WTC11 (cell line): ENCODE measurements around the gene FPGT. TPM values are rescaled to one million over a fixed set of nuclear protein-coding genes. Genes with fewer than 3 reads are reported as not detected.

Experiments
- ATAC-seq: fragments of 200-7000 bp; cut with Tn5 transposase; 2 replicates; pipeline ENCODE4 v1.10.0; 2021; ENCODE audit warnings: mild to moderate bottlenecking, moderate library complexity
- CTCF ChIA-PET: fragments of 300-600 bp; sonication (Branson Sonifier 250); formaldehyde crosslinking; loops from one replicate; lab custom pipeline; 2021; ENCODE audit warnings: antibody characterized with exemption; lab: Charles Lee
- POLR2A ChIA-PET: fragments of 350-600 bp; sonication (Branson Sonifier 250); formaldehyde crosslinking; loops from one replicate; lab custom pipeline; 2021; ENCODE audit warnings: antibody characterized with exemption; lab: Charles Lee
- DNase-seq: peaks from one replicate; pipeline ENCODE4 v3.0.0; 2021; ENCODE audit warnings: low spot score
- H3K27ac Mint-ChIP-seq: 2 replicates; pipeline ENCODE4 v1.8.0; 2021; ENCODE audit warnings: mixed read lengths
- H3K27me3 Mint-ChIP-seq: 2 replicates; pipeline ENCODE4 v1.8.0; 2021; ENCODE audit warnings: low read depth, mild to moderate bottlenecking, moderate library complexity, mixed read lengths
- H3K36me3 Mint-ChIP-seq: 2 replicates; pipeline ENCODE4 v1.8.0; 2021; ENCODE audit warnings: mixed read lengths
- H3K4me1 Mint-ChIP-seq: 2 replicates; pipeline ENCODE4 v1.8.0; 2022; ENCODE audit warnings: mixed read lengths
- H3K4me3 Mint-ChIP-seq: 2 replicates; pipeline ENCODE4 v1.8.0; 2021; ENCODE audit warnings: mild to moderate bottlenecking, moderate library complexity, mixed read lengths
- H3K9me3 Mint-ChIP-seq: 2 replicates; pipeline ENCODE4 v1.8.0; 2021; ENCODE audit warnings: mixed read lengths
- ATF1 ChIP-seq: sonication (generic); formaldehyde crosslinking; IDR thresholded peaks from 2 replicates; pipeline ENCODE4 v1.8.1; 2023; ENCODE audit warnings: mild to moderate bottlenecking, moderate library complexity, missing genetic modification reagents
- CTCF ChIP-seq: fragments of 200-600 bp; IDR thresholded peaks from 2 replicates; pipeline ENCODE4 v1.8.0; 2022; ENCODE audit warnings: antibody characterized with exemption
- ETV6 ChIP-seq: sonication (generic); formaldehyde crosslinking; IDR thresholded peaks from 2 replicates; pipeline ENCODE4 v1.8.1; 2022; ENCODE audit warnings: mild to moderate bottlenecking, missing genetic modification reagents
- FOXK1 ChIP-seq: sonication (generic); formaldehyde crosslinking; IDR thresholded peaks from 2 replicates; pipeline ENCODE4 v1.8.0; 2022; ENCODE audit warnings: mild to moderate bottlenecking, moderate library complexity, missing genetic modification reagents
- GABPB1 ChIP-seq: sonication (generic); formaldehyde crosslinking; IDR thresholded peaks from 2 replicates; pipeline ENCODE4 v1.8.1; 2023; ENCODE audit warnings: mild to moderate bottlenecking, missing genetic modification reagents
- GTF2I ChIP-seq: fragments of 250-450 bp; sonication (Bioruptor Pico); conservative IDR thresholded peaks from 2 replicates; pipeline ENCODE4 v1.4.0; 2021; ENCODE audit warnings: mild to moderate bottlenecking
- IRF2 ChIP-seq: sonication (generic); formaldehyde crosslinking; IDR thresholded peaks from 2 replicates; pipeline ENCODE4 v1.8.0; 2022; ENCODE audit warnings: low read depth, missing genetic modification reagents, borderline replicate concordance
- MXD4 ChIP-seq: fragments of 250-450 bp; sonication (Bioruptor Pico); IDR thresholded peaks from 2 replicates; pipeline ENCODE4 v1.8.0; 2021; ENCODE audit warnings: mild to moderate bottlenecking, moderate library complexity, borderline replicate concordance
- NFYB ChIP-seq: sonication (generic); formaldehyde crosslinking; conservative IDR thresholded peaks from 2 replicates; pipeline ENCODE4 v1.8.0; 2022; ENCODE audit warnings: low read depth, missing genetic modification reagents
- PRDM15 ChIP-seq: sonication (generic); formaldehyde crosslinking; IDR thresholded peaks from 2 replicates; pipeline ENCODE4 v1.8.0; 2022; ENCODE audit warnings: missing genetic modification reagents
- SMAD3 ChIP-seq: sonication (generic); formaldehyde crosslinking; IDR thresholded peaks from 2 replicates; pipeline ENCODE4 v1.8.0; 2022; ENCODE audit warnings: missing genetic modification reagents, mild to moderate bottlenecking, borderline replicate concordance
- SMAD4 ChIP-seq: sonication (generic); formaldehyde crosslinking; IDR thresholded peaks from 2 replicates; pipeline ENCODE4 v1.8.0; 2022; ENCODE audit warnings: mild to moderate bottlenecking, missing genetic modification reagents
- SOX15 ChIP-seq: fragments of 250-450 bp; sonication (Bioruptor Pico); IDR thresholded peaks from 2 replicates; pipeline ENCODE4 v1.9.0; 2021; ENCODE audit warnings: mild to moderate bottlenecking
- TCF7 ChIP-seq: sonication (generic); formaldehyde crosslinking; IDR thresholded peaks from 2 replicates; pipeline ENCODE4 v1.8.0; 2022; ENCODE audit warnings: mild to moderate bottlenecking, low read depth, missing genetic modification reagents, moderate library complexity
- TP53 ChIP-seq: sonication (generic); formaldehyde crosslinking; IDR thresholded peaks from 2 replicates; pipeline ENCODE4 v1.8.1; 2023; ENCODE audit warnings: mild to moderate bottlenecking, missing genetic modification reagents
- USF1 ChIP-seq: sonication (generic); formaldehyde crosslinking; IDR thresholded peaks from 2 replicates; pipeline ENCODE4 v1.8.0; 2022; ENCODE audit warnings: mild to moderate bottlenecking, missing genetic modification reagents
- ZMAT4 ChIP-seq: fragments of 250-450 bp; sonication (Bioruptor Pico); IDR thresholded peaks from 2 replicates; pipeline ENCODE4 v1.9.0; 2021; ENCODE audit warnings: mild to moderate bottlenecking
- ZNF121 ChIP-seq: sonication (generic); formaldehyde crosslinking; IDR thresholded peaks from 2 replicates; pipeline ENCODE4 v1.8.0; 2023; ENCODE audit warnings: missing genetic modification reagents
- ZNF138 ChIP-seq: sonication (generic); formaldehyde crosslinking; conservative IDR thresholded peaks from 2 replicates; pipeline ENCODE4 v1.8.1; 2022; ENCODE audit warnings: mild to moderate bottlenecking, moderate library complexity, missing genetic modification reagents
- ZNF423 ChIP-seq: fragments of 250-450 bp; sonication (Bioruptor Pico); IDR thresholded peaks from 2 replicates; pipeline ENCODE4 v2.1.2; 2022; ENCODE audit warnings: mild to moderate bottlenecking, moderate library complexity
- total RNA-seq: library from RNA; stranded (reverse); gene quantifications from 3 replicates; pipeline ENCODE4 v1.2.3, GENCODE V29; 2021

The FPGT gene
- total RNA-seq, 1 experiment from 2014 or later: 3.9 TPM

GRCh38 chr1:74245168-74245772 lies 47.2 kb downstream of the FPGT start:
- peak; percentile 49 for DNase-seq
- ChIA-PET POLR2A (no interaction called here), CTCF (interaction anchor here (1.6 kb wide), 1 partner anchor 26 kb away, joined by 5 read pairs; no protein-coding TSS in a partner anchor)
- Mint-ChIP-seq H3K36me3 (peaks cover 16% of the 10 kb centered on the region), H3K9me3 (peaks cover 25% of the 10 kb centered on the region), H3K4me3 (peak overlapping the region; percentile 22; the same call in 1 of the 2 replicates), H3K4me1 (peaks cover 24% of the 10 kb centered on the region), H3K27me3 (peaks cover 84% of the 10 kb centered on the region), H3K27ac (no peak overlapping the region)
- no peak for TF ChIP-seq GTF2I (CRISPR knock-in tag)
- peak; percentile 28; the same call in 1 of the 2 replicates for TF ChIP-seq ZNF423 (CRISPR knock-in tag)
- ATAC-seq: peak; percentile 97

GRCh38 chr1:74246315-74246714 lies 48.3 kb downstream of the FPGT start:
- ATAC-seq (no peak), DNase-seq (no peak)
- H3K4me1 Mint-ChIP-seq: peaks cover 24% of the 10 kb centered on the region
- H3K4me3 Mint-ChIP-seq: no peak overlapping the region
- POLR2A ChIA-PET: no interaction called here
- H3K36me3 Mint-ChIP-seq: peaks cover 16% of the 10 kb centered on the region
- CTCF ChIA-PET: interaction anchor here (1.6 kb wide), 1 partner anchor 25 kb away, joined by 5 read pairs; no protein-coding TSS in a partner anchor
- peaks cover 25% of the 10 kb centered on the region for H3K9me3 Mint-ChIP-seq
- H3K27me3 Mint-ChIP-seq: peaks cover 81% of the 10 kb centered on the region
- TF ChIP-seq TP53 (no peak), ETV6 (CRISPR knock-in tag) (no peak), ZNF423 (CRISPR knock-in tag) (no peak), ZNF121 (CRISPR knock-in tag) (no peak), GTF2I (CRISPR knock-in tag) (no peak), USF1 (CRISPR knock-in tag) (no peak), FOXK1 (no peak), ZNF138 (no peak), ZMAT4 (CRISPR knock-in tag) (no peak), IRF2 (no peak), CTCF (no peak), GABPB1 (CRISPR knock-in tag) (no peak), ATF1 (no peak), TCF7 (CRISPR knock-in tag) (no peak), SMAD4 (CRISPR knock-in tag) (no peak), NFYB (CRISPR knock-in tag) (no peak), MXD4 (CRISPR knock-in tag) (no peak), PRDM15 (CRISPR knock-in tag) (no peak), SOX15 (CRISPR knock-in tag) (no peak), SMAD3 (CRISPR knock-in tag) (no peak)
- H3K27ac Mint-ChIP-seq: no peak overlapping the region
